Kidney (tissue), 14 donors: ENCODE measurements around the gene SPOCK2. TPM values are rescaled to one million over a fixed set of nuclear protein-coding genes. Genes with fewer than 3 reads are reported as not detected.

Source experiments
- DNase-seq, 5 donors: peaks; one replicate each; pipeline ENCODE4 v3.0.0-alpha.2; 2013 to 2020
- FAIRE-seq: peaks from 2 replicates; lab custom pipeline; 2012; peaks lifted over from hg19 to GRCh38; lab: Jason Lieb, UNC
- H3K27ac ChIP-seq, 2 donors: one replicate each; pipeline ENCODE4 v1.7.0; 2013; ENCODE audit warnings: low read depth in 2 of 2, low read length in 2 of 2, inconsistent platforms in 1 of 2
- H3K27me3 ChIP-seq: one replicate; pipeline ENCODE4 v1.7.1; 2013; ENCODE audit warnings: low read length, inconsistent platforms; ENCODE audit not compliant: control insufficient read depth, insufficient read depth
- H3K36me3 ChIP-seq, 3 donors: one replicate each; pipeline versions ENCODE4 v1.7.0 to v1.7.1; 2013; ENCODE audit warnings: low read length in 3 of 3, control low read depth in 1 of 3, inconsistent platforms in 1 of 3; ENCODE audit not compliant: insufficient read depth in 3 of 3, control insufficient read depth in 2 of 3
- H3K4me1 ChIP-seq, 3 donors: one replicate each; pipeline versions ENCODE4 v1.7.0 to v1.7.1; 2013; ENCODE audit warnings: low read length in 3 of 3, inconsistent platforms in 1 of 3, low read depth in 1 of 3; ENCODE audit not compliant: control insufficient read depth in 2 of 3, insufficient read depth in 2 of 3
- H3K4me3 ChIP-seq, 3 donors: one replicate each; pipeline versions ENCODE4 v1.7.0 to v1.8.1; 2013; ENCODE audit warnings: low read length in 3 of 3, control low read depth in 1 of 3, inconsistent platforms in 1 of 3
- H3K9ac ChIP-seq, 3 donors: one replicate each; pipeline versions ENCODE4 v1.7.0 to v1.7.1; 2013; ENCODE audit warnings: low read length in 3 of 3, control low read depth in 1 of 3, inconsistent platforms in 1 of 3
- H3K9me3 ChIP-seq, 3 donors: one replicate each; pipeline versions ENCODE4 v1.7.0 to v1.7.1; 2013; ENCODE audit warnings: low read length in 3 of 3, control low read depth in 1 of 3, inconsistent platforms in 1 of 3; ENCODE audit not compliant: control insufficient read depth in 2 of 3, insufficient read depth in 1 of 3
- CTCF ChIP-seq: IDR thresholded peaks from 3 replicates; pipeline ENCODE4 v1.5.1; 2012; ENCODE audit warnings: mild to moderate bottlenecking, moderate library complexity, borderline replicate concordance; ENCODE audit not compliant: insufficient read depth; ENCODE audit errors: extremely low read depth
- intact Hi-C: fragments of 100-400 bp; cut with DNase I; formaldehyde crosslinking; loops from one replicate; pipeline ENCODE4 v1.11.1; 2022
- polyA plus RNA-seq: library from polyadenylated mRNA; stranded (reverse); fragments of 350-450 nt; fragmentation: Illumina TruSeq; extraction: RNeasy Lipid Tissue Mini Kit (QIAGEN cat#74804); gene quantifications from one replicate; pipeline ENCODE4 v1.2.3, GENCODE V29; 2014; ENCODE audit warnings: low read depth, low replicate concordance; ENCODE audit not compliant: insufficient read depth
- total RNA-seq: library from RNA; stranded (reverse); fragmentation: NEBNext Ultra II Directional; extraction: Animal tissue kit (Norgen Biotek cat#: 25700); gene quantifications from one replicate; pipeline ENCODE4 v1.2.1, GENCODE V29; 2021
- donor health status: control.
- donor health status: control.
- donor health status: control.
- donor health status: control.
- donor health status: control.
- donor health status: DM: yes; HTN: yes; CAD: no.
- donor health status: Normal renal cell carcinoma (clear cell type).

SPOCK2 gene
- total and polyA plus RNA-seq, 2 donors from 2014 or later, result 19.7 to 103 TPM

GRCh38 chr10:72015841-72016240, 72.5 kb downstream of the SPOCK2 start:
- no peak for TF ChIP-seq CTCF
- no peaks in the 10 kb centered on the region for H3K27me3 ChIP-seq
- FAIRE-seq (no peak), DNase-seq (no peak)
- no peaks in the 10 kb centered on the region for H3K9me3 ChIP-seq
- peaks cover 0 to 15% (median 7%) of the 10 kb centered on the region in 3 donors for H3K4me1 ChIP-seq
- no peak overlapping the region for H3K9ac ChIP-seq
- intact Hi-C loops, result no loop called here
- H3K4me3 ChIP-seq, result no peak overlapping the region
- no peak overlapping the region for H3K27ac ChIP-seq
- H3K36me3 ChIP-seq, result no peaks in the 10 kb centered on the region

GRCh38 chr10:72014785-72015480, 73.4 kb downstream of the SPOCK2 start:
- H3K36me3 ChIP-seq, result no peaks in the 10 kb centered on the region
- FAIRE-seq, result no peak
- H3K9me3 ChIP-seq, result no peaks in the 10 kb centered on the region
- H3K4me1 ChIP-seq, result peaks cover 0 to 19% (median 13%) of the 10 kb centered on the region in 3 donors
- H3K9ac ChIP-seq, result no peak overlapping the region
- no peak overlapping the region for H3K4me3 ChIP-seq
- intact Hi-C loops, result no loop called here
- no peak for TF ChIP-seq CTCF
- no peak overlapping the region for H3K27ac ChIP-seq
- no peak for DNase-seq
- no peaks in the 10 kb centered on the region for H3K27me3 ChIP-seq

- no peaks in the 10 kb centered on the region for H3K27me3 ChIP-seq
- no peaks in the 10 kb centered on the region for H3K36me3 ChIP-seq
- no peak overlapping the region for H3K9ac ChIP-seq
- DNase-seq (no peak), FAIRE-seq (no peak)
- intact Hi-C loops, result no loop called here
- no peak for TF ChIP-seq CTCF
- H3K27ac ChIP-seq, result no peak overlapping the region
- H3K9me3 ChIP-seq, result no peaks in the 10 kb centered on the region
- peaks cover 0 to 25% (median 20%) of the 10 kb centered on the region in 3 donors for H3K4me1 ChIP-seq
- no peak overlapping the region for H3K4me3 ChIP-seq
Observed at GRCh38 chr10:72014197-72014596, 74.2 kb downstream of the SPOCK2 start.
